ENCODE data around the gene H1-8.

The H1-8 gene

GRCh38 chr3:129539206-129539605 is 3.8 kb upstream of the H1-8 start:
- no peak for TF ChIP-seq CTCF (IDR thresholded peaks at IDR 0.05)

- TF ChIP-seq CTCF (IDR thresholded peaks at IDR 0.05): no peak
Observed at GRCh38 chr3:129540776-129541516, 2.0 kb upstream of the H1-8 start.

- TF ChIP-seq CTCF (IDR thresholded peaks at IDR 0.05): no peak
Observed at GRCh38 chr3:129542747-129543146, 228 bp upstream of the H1-8 start.

- TF ChIP-seq CTCF (IDR thresholded peaks at IDR 0.05): no peak
Observed at GRCh38 chr3:129543999-129544398, 1.0 kb downstream of the H1-8 start.

- no peak for TF ChIP-seq CTCF (IDR thresholded peaks at IDR 0.05)
Observed at GRCh38 chr3:129547241-129547640, 4.3 kb downstream of the H1-8 start.

- no peak for TF ChIP-seq CTCF (IDR thresholded peaks at IDR 0.05)
Observed at GRCh38 chr3:129548104-129548965, 5.4 kb downstream of the H1-8 start.

GRCh38 chr3:129549006-129549800 is 6.2 kb downstream of the H1-8 start:
- no peak for TF ChIP-seq CTCF (IDR thresholded peaks at IDR 0.05)
